DMS114 treated with DMSO at 0.1 percent for 48 hours (cell line): Measurements from ENCODE around the gene KLK5.
"Not testable (repeated sequence)": the region's sequence is repeated elsewhere in the genome, so short reads cannot be mapped to it uniquely, and the experiment has no call there.

Source experiments
- DNase-seq: peaks from one replicate; lab custom pipeline; 2025; ENCODE audit not compliant: unreplicated experiment; lab: John Stamatoyannopoulos, UW

KLK5 gene

GRCh38 chr19:50922317-50922853 lies 30.5 kb downstream of the KLK5 start:
- peak; percentile 69 for DNase-seq

- DNase-seq = no peak
Measured at GRCh38 chr19:50921426-50922316, 31.2 kb downstream of the KLK5 start.

- DNase-seq = no peak
Measured at GRCh38 chr19:50916069-50916468, 36.8 kb downstream of the KLK5 start.

GRCh38 chr19:50912727-50913716 lies 39.8 kb downstream of the KLK5 start:
- DNase-seq = no peak

GRCh38 chr19:50912102-50912599 lies 40.7 kb downstream of the KLK5 start:
- DNase-seq = no peak

GRCh38 chr19:50911206-50912101 lies 41.4 kb downstream of the KLK5 start, which contains the start of gene KLK4:
Gene KLK4, minus strand, starts transcription at chr19:50911395. Its CDS starts 657 bp downstream, at chr19:50910738.
- no peak for DNase-seq

GRCh38 chr19:50910722-50911121 lies 42.1 kb downstream of the KLK5 start:
- no peak for DNase-seq

- no peak for DNase-seq
Measured at GRCh38 chr19:50909240-50910070, 43.4 kb downstream of the KLK5 start.

- no peak for DNase-seq
Measured at GRCh38 chr19:50908336-50908735, 44.5 kb downstream of the KLK5 start.

GRCh38 chr19:50906217-50906616 lies 46.6 kb downstream of the KLK5 start:
- no peak for DNase-seq

GRCh38 chr19:50902640-50903039 lies 50.2 kb downstream of the KLK5 start:
- DNase-seq = no peak

- no peak for DNase-seq
Measured at GRCh38 chr19:50899569-50899968, 53.3 kb downstream of the KLK5 start.

- no peak for DNase-seq
Measured at GRCh38 chr19:50898018-50898417, 54.8 kb downstream of the KLK5 start.

- DNase-seq = no peak
Measured at GRCh38 chr19:50897612-50898011, 55.2 kb downstream of the KLK5 start.

- no peak for DNase-seq
Measured at GRCh38 chr19:50897191-50897607, 55.6 kb downstream of the KLK5 start.

- DNase-seq = no peak
Measured at GRCh38 chr19:50896591-50897190, 56.1 kb downstream of the KLK5 start.

GRCh38 chr19:50896089-50896590 lies 56.7 kb downstream of the KLK5 start:
- DNase-seq = not testable (repeated sequence)
